Stimulated activated CD4-positive, alpha-beta T cell treated with anti-CD3 and anti-CD28 coated beads, Interleukin-2, amount 100 ng/mL, for 4 hours (primary cell): Measurements from ENCODE around the gene WDR33.
"Not testable (repeated sequence)": the region's sequence is repeated elsewhere in the genome, so short reads cannot be mapped to it uniquely, and the experiment has no call there.

Source experiments
- DNase-seq: peaks from one replicate; pipeline ENCODE4 v3.0.0-alpha.2; 2020; ENCODE audit warnings: low read depth

Gene WDR33

GRCh38 chr2:127762846-127763245 is 48.1 kb downstream of the WDR33 start:
- DNase-seq = no peak

- no peak for DNase-seq
These were observed 48.5 kb downstream of the WDR33 start for GRCh38 chr2:127762441-127762840.

- no peak for DNase-seq
These were observed 51.0 kb downstream of the WDR33 start for GRCh38 chr2:127759931-127760330.

- no peak for DNase-seq
These were observed 56.8 kb downstream of the WDR33 start for GRCh38 chr2:127754186-127754585.

- DNase-seq = no peak
These were observed 57.6 kb downstream of the WDR33 start for GRCh38 chr2:127753374-127753773.

- not testable (repeated sequence) for DNase-seq
These were observed 61.4 kb downstream of the WDR33 start for GRCh38 chr2:127749537-127749936.

GRCh38 chr2:127747621-127748020 is 63.4 kb downstream of the WDR33 start:
- DNase-seq = no peak

GRCh38 chr2:127743477-127744026 is 67.4 kb downstream of the WDR33 start:
- no peak for DNase-seq

- DNase-seq = no peak
These were observed 70.2 kb downstream of the WDR33 start for GRCh38 chr2:127740665-127741288.

- DNase-seq = no peak
These were observed 71.2 kb downstream of the WDR33 start for GRCh38 chr2:127739800-127740199.

- no peak for DNase-seq
These were observed 73.1 kb downstream of the WDR33 start for GRCh38 chr2:127737892-127738291.

GRCh38 chr2:127735537-127736399 is 75.2 kb downstream of the WDR33 start:
- no peak for DNase-seq

GRCh38 chr2:127735044-127735443 is 75.9 kb downstream of the WDR33 start:
- DNase-seq = no peak

- DNase-seq = no peak
These were observed 77.0 kb downstream of the WDR33 start for GRCh38 chr2:127733816-127734537.

- no peak for DNase-seq
These were observed 77.7 kb downstream of the WDR33 start for GRCh38 chr2:127733113-127733815.

GRCh38 chr2:127726158-127726880 is 84.7 kb downstream of the WDR33 start:
- no peak for DNase-seq

GRCh38 chr2:127722807-127723206 is 88.2 kb downstream of the WDR33 start:
- no peak for DNase-seq

GRCh38 chr2:127721978-127722355 is 89.0 kb downstream of the WDR33 start:
- no peak for DNase-seq

GRCh38 chr2:127721311-127721977 is 89.5 kb downstream of the WDR33 start:
- DNase-seq = no peak

- no peak for DNase-seq
These were observed 91.4 kb downstream of the WDR33 start for GRCh38 chr2:127719301-127720218.
